Measurements from ENCODE around the gene ARL2.
"Not testable (repeated sequence)": the region's sequence is repeated elsewhere in the genome, so short reads cannot be mapped to it uniquely, and the experiment has no call there.

Gene ARL2

GRCh38 chr11:64998141-64998540 lies 15.8 kb upstream of the ARL2 start:
- H3K27ac ChIP-seq = no peak overlapping the region
- TF ChIP-seq ZFX (IDR thresholded peaks at IDR 0.05) (no peak), CTCF (conservative IDR thresholded peaks at IDR 0.05) (no peak)

DNA sequence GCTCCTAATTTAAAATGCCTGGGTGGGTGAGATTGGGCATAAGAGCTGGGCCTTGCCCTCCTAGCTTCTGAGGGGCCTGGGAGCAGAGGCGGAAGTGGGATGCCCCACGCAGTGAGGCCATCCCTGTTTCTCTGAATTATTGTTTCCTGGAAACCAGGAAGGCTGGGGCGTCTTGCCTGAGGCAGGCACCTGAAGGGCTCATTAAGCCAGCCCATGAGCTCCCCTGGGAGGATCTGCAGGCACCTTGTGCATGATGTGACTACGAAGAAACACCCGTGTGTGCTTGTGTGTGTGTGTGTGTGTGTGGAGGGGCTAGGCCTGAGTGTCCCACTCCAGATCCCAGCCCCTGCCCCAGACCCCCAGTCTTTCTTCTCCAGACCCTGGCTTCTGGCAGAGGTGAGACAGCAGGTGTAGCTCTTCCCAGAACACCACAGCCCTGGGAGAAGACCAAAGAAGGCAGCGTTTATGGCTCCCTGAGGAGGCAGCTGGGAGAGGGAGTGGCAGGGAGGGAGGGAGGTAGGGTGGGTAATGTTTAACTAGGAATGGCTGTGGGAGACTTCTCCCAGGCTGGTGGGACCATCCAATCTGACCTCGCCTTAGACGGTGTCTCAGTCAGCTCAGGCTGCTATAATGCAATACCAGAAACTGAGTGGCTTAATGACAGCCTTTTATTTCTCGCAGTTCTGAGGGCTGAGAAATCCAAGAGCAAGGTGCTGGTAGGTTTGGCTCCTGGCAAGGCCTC lies 15.1 kb upstream of the ARL2 start:
- H3K27ac ChIP-seq = no peak overlapping the region

DNA sequence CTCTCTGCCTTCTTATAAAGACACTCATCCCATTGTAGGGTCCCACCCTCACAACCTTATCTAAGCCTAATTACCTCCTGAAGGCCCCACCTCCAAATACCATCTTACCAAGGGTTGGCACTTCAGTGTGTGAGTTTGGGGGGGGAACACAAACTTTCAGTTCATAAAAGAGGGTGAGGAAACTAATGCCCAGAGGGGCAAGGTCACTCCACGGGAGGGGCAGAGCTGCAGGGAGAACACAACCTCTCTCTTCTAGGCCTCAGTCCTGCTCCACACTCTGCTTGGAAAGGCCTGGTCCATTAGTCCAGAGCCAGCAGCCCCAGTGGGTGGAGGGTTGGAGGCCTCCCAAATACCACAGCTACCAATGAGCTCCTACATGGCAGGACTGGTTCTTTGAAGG lies 14.5 kb upstream of the ARL2 start:
- TF ChIP-seq ZFX (IDR thresholded peaks at IDR 0.05) (no peak), CTCF (conservative IDR thresholded peaks at IDR 0.05) (no peak)
- no peak overlapping the region for H3K27ac ChIP-seq

More for the DNA sequence above, 15.1 kb upstream of the ARL2 start:
- TF ChIP-seq ZFX (IDR thresholded peaks at IDR 0.05) = no peak
- TF ChIP-seq CTCF (conservative IDR thresholded peaks at IDR 0.05) = no peak

DNA sequence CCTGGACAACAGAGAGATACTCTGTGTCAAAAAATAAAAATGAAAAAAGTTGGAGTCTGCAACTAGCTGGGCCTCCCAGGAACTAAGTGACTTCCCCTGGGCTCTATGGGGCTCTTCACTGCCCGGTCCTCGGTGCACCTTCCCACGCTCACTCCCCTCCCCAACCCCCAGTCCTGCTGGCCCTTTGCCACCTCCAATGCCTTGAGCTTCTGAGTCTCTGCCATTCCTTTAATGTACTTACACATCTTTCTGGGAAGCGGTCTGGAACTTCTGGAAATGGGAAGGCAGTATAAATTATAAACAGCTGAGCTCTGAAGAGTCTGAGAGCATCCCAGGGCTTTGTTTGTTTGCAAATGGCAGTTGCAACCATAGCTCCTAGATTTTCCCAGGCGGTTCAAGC lies 11.3 kb upstream of the ARL2 start:
- H3K27ac ChIP-seq = no peak overlapping the region
- TF ChIP-seq CTCF (conservative IDR thresholded peaks at IDR 0.05) (no peak), ZFX (IDR thresholded peaks at IDR 0.05) (no peak)

DNA sequence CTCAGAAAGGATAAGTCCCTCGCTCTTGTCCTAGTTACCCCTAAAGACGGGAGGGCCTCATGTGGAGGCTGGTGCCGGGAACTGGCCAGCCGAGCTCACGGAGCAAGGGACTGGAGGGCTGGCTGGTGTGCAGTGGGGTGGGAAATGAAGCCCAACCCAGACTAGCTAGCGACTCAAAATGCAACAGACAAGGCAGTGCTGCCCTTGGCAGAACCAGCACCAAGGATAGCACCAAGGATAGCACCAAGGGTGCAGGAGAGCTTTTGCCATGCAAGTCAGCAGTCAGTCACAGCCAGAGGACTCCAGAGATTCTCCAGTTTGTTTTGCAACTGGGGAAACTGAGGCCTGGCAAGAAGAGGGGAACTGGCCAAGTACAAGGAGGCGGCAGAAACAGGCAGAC lies 10.7 kb upstream of the ARL2 start:
- H3K27ac ChIP-seq = no peak overlapping the region
- TF ChIP-seq CTCF (conservative IDR thresholded peaks at IDR 0.05) = no peak
- TF ChIP-seq ZFX (IDR thresholded peaks at IDR 0.05) = no peak

DNA sequence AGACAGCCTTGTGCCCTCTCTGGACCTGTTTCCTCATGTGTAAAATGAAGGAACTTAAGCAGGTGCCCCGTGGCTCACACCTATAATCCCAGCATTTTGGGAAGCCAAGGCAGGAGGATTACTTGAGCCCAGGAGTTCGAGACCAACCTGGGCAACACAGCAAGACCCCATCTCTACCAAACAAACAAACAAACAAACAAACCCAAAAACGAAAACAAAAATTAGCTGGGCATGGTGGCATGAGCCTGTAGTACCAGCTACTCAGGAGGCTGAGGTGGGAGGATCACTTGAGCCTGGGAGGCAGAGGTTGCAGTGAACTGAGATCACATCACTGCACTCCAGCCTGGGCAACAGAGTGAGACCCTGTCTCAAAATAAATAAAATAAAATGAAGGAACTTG lies 10.0 kb upstream of the ARL2 start:
- H3K27ac ChIP-seq = not testable (repeated sequence)

GRCh38 chr11:65008016-65008415 lies 5.9 kb upstream of the ARL2 start:
- TF ChIP-seq CTCF (conservative IDR thresholded peaks at IDR 0.05) (no peak), ZFX (IDR thresholded peaks at IDR 0.05) (no peak)
- H3K27ac ChIP-seq = no peak overlapping the region

- H3K27ac ChIP-seq = no peak overlapping the region
- no peak for TF ChIP-seq CTCF (conservative IDR thresholded peaks at IDR 0.05)
Observed at GRCh38 chr11:65008873-65009272, 5.1 kb upstream of the ARL2 start.
